CD4-positive, CD25-positive, alpha-beta regulatory T cell (primary cell): ENCODE results near the gene IFNA13. TPM values are rescaled to one million over a fixed set of nuclear protein-coding genes. Genes with fewer than 3 reads are reported as not detected.

Experiments used
- ATAC-seq, 2 donors: fragments of 150-1000 bp; cut with Tn5 transposase; one replicate each; pipeline ENCODE4 v1.10.0; 2021; ENCODE audit warnings: low read depth in 2 of 2, moderate number of reproducible peaks in 2 of 2, moderate library complexity in 1 of 2
- DNase-seq, 3 donors: peaks; one replicate each; pipeline versions ENCODE4 v3.0.0 to v3.0.0-alpha.2; 2012 to 2022; ENCODE audit warnings: mixed read lengths in 1 of 3
- H3K27ac ChIP-seq: one replicate; pipeline ENCODE4 v1.7.0; 2013; ENCODE audit warnings: mild to moderate bottlenecking, low read length; ENCODE audit not compliant: insufficient read depth, poor library complexity, severe bottlenecking
- H3K27me3 ChIP-seq: one replicate; pipeline ENCODE4 v1.7.0; 2013; ENCODE audit warnings: low read length; ENCODE audit not compliant: control insufficient read depth, insufficient read depth
- H3K36me3 ChIP-seq: one replicate; pipeline ENCODE4 v1.7.0; 2013; ENCODE audit warnings: mild to moderate bottlenecking, low read length, moderate library complexity; ENCODE audit not compliant: control insufficient read depth, insufficient read depth
- H3K4me1 ChIP-seq: 2 replicates; pipeline ENCODE4 v1.7.0; 2013; ENCODE audit warnings: mild to moderate bottlenecking, low read length; ENCODE audit not compliant: insufficient read depth, control insufficient read depth, poor library complexity, severe bottlenecking
- H3K4me3 ChIP-seq: one replicate; pipeline ENCODE4 v1.7.0; 2013; ENCODE audit warnings: low read depth, mild to moderate bottlenecking, low read length, moderate library complexity
- H3K9me3 ChIP-seq, 2 experiments: 1 replicate in 1 of 2; 2 replicates in 1 of 2; pipeline ENCODE4 v1.7.0; 2013; ENCODE audit warnings: low read length in 2 of 2, mild to moderate bottlenecking in 1 of 2, moderate library complexity in 1 of 2; ENCODE audit not compliant: control insufficient read depth in 2 of 2
- H3K27ac Mint-ChIP-seq, 3 donors: one replicate each; pipeline ENCODE4 v1.8.0; 2020 to 2022; ENCODE audit warnings: mild to moderate bottlenecking in 3 of 3, mixed read lengths in 3 of 3, moderate library complexity in 2 of 3
- H3K27me3 Mint-ChIP-seq: one replicate; pipeline ENCODE4 v1.8.0; 2022; ENCODE audit warnings: mild to moderate bottlenecking, mixed read lengths
- H3K36me3 Mint-ChIP-seq: one replicate; pipeline ENCODE4 v1.8.0; 2020; ENCODE audit warnings: mixed read lengths
- H3K4me1 Mint-ChIP-seq, 4 donors: one replicate each; pipeline ENCODE4 v1.8.0; 2020 to 2022; ENCODE audit warnings: mixed read lengths in 4 of 4, mild to moderate bottlenecking in 1 of 4
- H3K4me3 Mint-ChIP-seq, 4 donors: one replicate each; pipeline ENCODE4 v1.8.0; 2020 to 2022; ENCODE audit warnings: mild to moderate bottlenecking in 4 of 4, mixed read lengths in 4 of 4, moderate library complexity in 3 of 4
- H3K9me3 Mint-ChIP-seq, 7 donors: one replicate each; pipeline ENCODE4 v1.8.0; 2020 to 2022; ENCODE audit warnings: mixed read lengths in 7 of 7, mild to moderate bottlenecking in 3 of 7, moderate library complexity in 2 of 7
- polyA plus RNA-seq, 4 donors: library from polyadenylated mRNA; unstranded; fragments of 300-500 nt; fragmentation: Illumina TruSeq; gene quantifications; one replicate each; pipeline ENCODE4 v1.2.3, GENCODE V29; 2021
- total RNA-seq: library from RNA; stranded (reverse); gene quantifications from one replicate; pipeline ENCODE4 v1.2.3, GENCODE V29; 2022

IFNA13 gene
- total and polyA plus RNA-seq, 5 donors from 2014 or later = not detected

DNA sequence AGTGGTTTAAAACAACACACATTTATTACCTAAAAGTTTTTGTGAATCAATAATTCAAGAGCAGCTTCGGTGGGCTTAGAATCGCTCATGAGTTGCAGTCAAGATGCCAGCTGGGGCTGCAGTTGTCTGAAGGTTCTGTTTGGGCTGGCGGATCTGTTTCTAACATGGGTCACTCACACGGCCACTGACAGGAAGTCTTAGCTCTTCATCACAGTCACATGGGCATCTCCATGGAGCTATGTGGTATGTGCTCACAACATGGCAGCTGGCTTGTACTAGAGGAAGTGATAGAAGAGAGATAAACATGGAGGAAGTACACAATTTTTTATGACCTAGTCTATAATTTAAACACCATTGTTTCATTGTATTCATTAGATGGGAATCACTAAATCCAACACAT lies 43.8 kb downstream of the IFNA13 start:
- peak overlapping the region in 1 of 4 donors; percentile 8 for H3K4me3 Mint-ChIP-seq
- ATAC-seq (no peak), DNase-seq (no peak)
- Histone ChIP-seq H3K36me3 (peaks cover 26% of the 10 kb centered on the region), H3K4me3 (no peak overlapping the region), H3K9me3 (no peaks in the 10 kb centered on the region), H3K27ac (no peak overlapping the region), H3K27me3 (no peaks in the 10 kb centered on the region), H3K4me1 (peaks cover 15% of the 10 kb centered on the region)
- peaks cover 17 to 37% (median 37%) of the 10 kb centered on the region in 4 donors for H3K4me1 Mint-ChIP-seq
- H3K27ac Mint-ChIP-seq = no peak overlapping the region
- H3K27me3 Mint-ChIP-seq = no peaks in the 10 kb centered on the region
- H3K9me3 Mint-ChIP-seq = no peaks in the 10 kb centered on the region
- H3K36me3 Mint-ChIP-seq = peaks cover 10% of the 10 kb centered on the region

DNA sequence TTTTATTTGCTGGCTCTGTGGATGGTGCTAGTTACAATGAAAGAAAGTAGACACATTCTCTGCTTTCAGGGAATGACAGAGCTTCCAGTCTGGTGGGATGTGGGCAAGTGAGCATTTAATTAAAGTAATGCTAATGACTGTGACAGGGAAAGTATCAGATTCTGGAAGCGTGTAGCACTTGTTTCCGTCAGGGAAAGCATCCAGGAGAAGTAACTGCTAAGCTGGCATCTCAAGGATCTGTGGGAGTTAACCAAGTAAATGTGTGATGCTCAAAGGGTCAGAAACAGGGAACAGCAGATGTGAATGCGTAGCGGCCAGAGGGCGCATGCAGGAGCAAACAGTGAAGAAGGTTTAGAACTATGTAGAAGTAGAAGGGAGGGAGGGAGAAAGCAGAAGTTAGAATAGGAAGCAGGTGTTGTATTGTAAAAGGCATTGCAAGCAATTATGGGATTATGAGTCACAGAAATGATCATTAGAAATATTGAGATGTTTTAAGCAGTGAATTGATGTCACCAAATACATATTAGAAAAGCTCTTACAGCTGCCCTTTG lies 44.9 kb downstream of the IFNA13 start:
- Histone ChIP-seq H3K27me3 (no peaks in the 10 kb centered on the region), H3K4me1 (peaks cover 6% of the 10 kb centered on the region), H3K36me3 (peaks cover 23% of the 10 kb centered on the region), H3K9me3 (no peaks in the 10 kb centered on the region), H3K27ac (no peak overlapping the region), H3K4me3 (no peak overlapping the region)
- H3K4me1 Mint-ChIP-seq = peaks cover 17 to 34% (median 31%) of the 10 kb centered on the region in 4 donors
- H3K4me3 Mint-ChIP-seq = no peak overlapping the region
- peaks cover 10% of the 10 kb centered on the region for H3K36me3 Mint-ChIP-seq
- no peaks in the 10 kb centered on the region for H3K9me3 Mint-ChIP-seq
- H3K27ac Mint-ChIP-seq = peak overlapping the region in 1 of 3 donors; percentile 15
- DNase-seq (no peak), ATAC-seq (no peak)
- no peaks in the 10 kb centered on the region for H3K27me3 Mint-ChIP-seq

DNA sequence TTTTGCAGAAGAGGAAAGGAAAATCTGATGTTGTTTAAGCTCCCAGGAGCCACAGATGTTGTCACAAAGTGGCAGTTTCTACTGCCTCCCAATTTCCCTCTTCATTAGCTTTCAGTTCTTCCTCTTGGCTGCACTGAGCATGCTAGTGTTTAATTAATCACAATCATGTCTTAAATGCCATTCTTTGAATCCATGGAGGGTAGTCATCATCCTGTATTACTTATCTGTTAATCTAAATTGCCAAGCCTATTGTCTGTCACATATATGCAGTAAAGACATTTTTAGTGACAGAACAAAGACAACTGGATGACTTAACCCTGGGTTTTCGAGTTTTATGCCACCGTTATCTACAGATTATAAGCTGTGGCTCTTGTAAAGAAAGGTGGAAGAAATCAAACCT lies 47.4 kb downstream of the IFNA13 start:
- Mint-ChIP-seq H3K27me3 (no peaks in the 10 kb centered on the region), H3K4me3 (no peak overlapping the region), H3K9me3 (no peaks in the 10 kb centered on the region), H3K4me1 (peaks cover 5 to 17% (median 15%) of the 10 kb centered on the region in 4 donors), H3K27ac (peak overlapping the region; percentile 6 to 39 (median 39)), H3K36me3 (peaks cover 10% of the 10 kb centered on the region)
- ATAC-seq (no peak), DNase-seq (no peak)
- Histone ChIP-seq H3K4me1 (no peaks in the 10 kb centered on the region), H3K4me3 (no peak overlapping the region), H3K27ac (no peak overlapping the region), H3K9me3 (no peaks in the 10 kb centered on the region), H3K36me3 (peaks cover 20% of the 10 kb centered on the region), H3K27me3 (peaks cover 2% of the 10 kb centered on the region)

GRCh38 chr9:21317956-21318923 lies 49.6 kb downstream of the IFNA13 start:
- no peak overlapping the region for H3K27ac Mint-ChIP-seq

More at GRCh38 chr9:21317956-21318923, 49.6 kb downstream of the IFNA13 start:
- Mint-ChIP-seq H3K4me1 (peaks cover 5 to 6% (median 6%) of the 10 kb centered on the region in 4 donors), H3K27me3 (no peaks in the 10 kb centered on the region), H3K36me3 (peaks cover 7% of the 10 kb centered on the region), H3K9me3 (no peaks in the 10 kb centered on the region), H3K4me3 (no peak overlapping the region)
- Histone ChIP-seq H3K27me3 (peaks cover 2% of the 10 kb centered on the region), H3K27ac (no peak overlapping the region), H3K36me3 (peaks cover 11% of the 10 kb centered on the region), H3K4me1 (no peaks in the 10 kb centered on the region), H3K9me3 (no peaks in the 10 kb centered on the region), H3K4me3 (no peak overlapping the region)
- DNase-seq (peak in 2 of 3 donors; percentile 34 to 52), ATAC-seq (peak in 1 of 2 donors; percentile 63)

Other genes starting within 250 kb of the IFNA13 start
- gene IFNW1, start 226.2 kb downstream of the IFNA13 start, total RNA-seq = not detected
- gene IFNW1, start 226.2 kb downstream of the IFNA13 start, polyA plus RNA-seq = not detected
- gene IFNA21, start 201.4 kb downstream of the IFNA13 start, total RNA-seq = not detected
- gene IFNA21, start 201.4 kb downstream of the IFNA13 start, polyA plus RNA-seq = not detected
- not detected for gene IFNA4, start 180.5 kb downstream of the IFNA13 start, total RNA-seq
- not detected for gene IFNA4, start 180.5 kb downstream of the IFNA13 start, polyA plus RNA-seq
- not detected for gene IFNA7, start 165.9 kb downstream of the IFNA13 start, total RNA-seq
- gene IFNA7, start 165.9 kb downstream of the IFNA13 start, polyA plus RNA-seq = not detected
- gene IFNA10, start 160.9 kb downstream of the IFNA13 start, total RNA-seq = not detected
- not detected for gene IFNA10, start 160.9 kb downstream of the IFNA13 start, polyA plus RNA-seq
- not detected for gene IFNA16, start 150.7 kb downstream of the IFNA13 start, total RNA-seq
- gene IFNA16, start 150.7 kb downstream of the IFNA13 start, polyA plus RNA-seq = not detected
- not detected for gene IFNA17, start 139.8 kb downstream of the IFNA13 start, total RNA-seq
- gene IFNA17, start 139.8 kb downstream of the IFNA13 start, polyA plus RNA-seq = not detected
- not detected for gene IFNA14, start 128.1 kb downstream of the IFNA13 start, total RNA-seq
- gene IFNA14, start 128.1 kb downstream of the IFNA13 start, polyA plus RNA-seq = not detected
- gene IFNA5, start 62.7 kb downstream of the IFNA13 start, total RNA-seq = not detected
- not detected for gene IFNA5, start 62.7 kb downstream of the IFNA13 start, polyA plus RNA-seq
- gene KLHL9, start 32.7 kb downstream of the IFNA13 start, total RNA-seq = 13.4 TPM
- 10 to 100 TPM in 3 of 4 donors, 1 to 10 TPM in 1; 9.5 to 19.2 (median 15.9) TPM for gene KLHL9, start 32.7 kb downstream of the IFNA13 start, polyA plus RNA-seq
- gene IFNA6, start 17.2 kb downstream of the IFNA13 start, total RNA-seq = not detected
- not detected for gene IFNA6, start 17.2 kb downstream of the IFNA13 start, polyA plus RNA-seq
- not detected for gene IFNA2, start 17.3 kb upstream of the IFNA13 start, total RNA-seq
- not detected for gene IFNA2, start 17.3 kb upstream of the IFNA13 start, polyA plus RNA-seq
- gene IFNA8, start 41.1 kb upstream of the IFNA13 start, total RNA-seq = not detected
- gene IFNA8, start 41.1 kb upstream of the IFNA13 start, polyA plus RNA-seq = not detected
- gene IFNA1, start 72.4 kb upstream of the IFNA13 start, total RNA-seq = not detected
- not detected for gene IFNA1, start 72.4 kb upstream of the IFNA13 start, polyA plus RNA-seq
- not detected for gene IFNE, start 114.3 kb upstream of the IFNA13 start, total RNA-seq
- gene IFNE, start 114.3 kb upstream of the IFNA13 start, polyA plus RNA-seq = not detected